Caco-2 (cell line): ENCODE data around the gene SIM2. TPM values are rescaled to one million over a fixed set of nuclear protein-coding genes. Genes with fewer than 3 reads are reported as not detected.

Experiments used
- BruUV-seq: library from RNA; stranded (reverse); fragments of 400-500 nt; replicated peaks from 2 replicates; lab custom pipeline; 2021; lab: Mats Ljungman, UMichigan
- CTCF ChIA-PET: fragments of 300-600 bp; sonication (Branson Sonifier 250); formaldehyde crosslinking; loops from one replicate; lab custom pipeline; 2022; ENCODE audit warnings: antibody characterized with exemption; lab: Charles Lee
- POLR2A ChIA-PET: fragments of 300-600 bp; sonication (Branson Sonifier 250); formaldehyde crosslinking; loops from one replicate; lab custom pipeline; 2022; ENCODE audit warnings: antibody characterized with exemption; lab: Charles Lee
- DNase-seq, 2 experiments: peaks; one replicate each; pipeline versions ENCODE4 v3.0.0 to v3.0.0-alpha.2; 2020 to 2022
- H3K27me3 ChIP-seq: replicated peaks from 2 replicates; pipeline ENCODE4 v1.6.0; 2011; ENCODE audit warnings: low read length; ENCODE audit not compliant: control insufficient read depth, insufficient read depth
- H3K36me3 ChIP-seq: 2 replicates; pipeline ENCODE4 v1.5.1; 2011; ENCODE audit warnings: low read length; ENCODE audit not compliant: control insufficient read depth, insufficient read depth
- H3K4me1 ChIP-seq: fragments of 250-450 bp; sonication (Bioruptor Pico); 2 replicates; pipeline ENCODE4 v1.5.1; 2020; ENCODE audit warnings: mild to moderate bottlenecking
- H3K4me3 ChIP-seq: 2 replicates; pipeline ENCODE4 v1.5.1; 2011; ENCODE audit warnings: low read depth, mild to moderate bottlenecking, control low read depth, low read length
- H3K9me3 ChIP-seq: fragments of 250-450 bp; sonication (Bioruptor Pico); 2 replicates; pipeline ENCODE4 v1.5.1; 2020; ENCODE audit warnings: mild to moderate bottlenecking, moderate library complexity
- H3K27ac Mint-ChIP-seq: one replicate; pipeline ENCODE4 v1.8.0; 2022; ENCODE audit warnings: mixed read lengths; ENCODE audit not compliant: unreplicated experiment
- H3K27me3 Mint-ChIP-seq: one replicate; pipeline ENCODE4 v1.8.0; 2022; ENCODE audit warnings: mixed read lengths; ENCODE audit not compliant: insufficient read depth, unreplicated experiment
- H3K36me3 Mint-ChIP-seq: one replicate; pipeline ENCODE4 v1.8.0; 2022; ENCODE audit warnings: mild to moderate bottlenecking, mixed read lengths; ENCODE audit not compliant: insufficient read depth, unreplicated experiment
- H3K4me1 Mint-ChIP-seq: one replicate; pipeline ENCODE4 v1.8.0; 2022; ENCODE audit warnings: low read depth, mixed read lengths; ENCODE audit not compliant: unreplicated experiment
- H3K4me3 Mint-ChIP-seq: one replicate; pipeline ENCODE4 v1.8.0; 2022; ENCODE audit warnings: mild to moderate bottlenecking, moderate library complexity, mixed read lengths; ENCODE audit not compliant: unreplicated experiment
- H3K9me3 Mint-ChIP-seq: one replicate; pipeline ENCODE4 v1.8.0; 2022; ENCODE audit warnings: mixed read lengths; ENCODE audit not compliant: unreplicated experiment
- CTCF ChIP-seq, 2 experiments: fragments of 200-600 bp in 1 of 2; IDR thresholded peaks; 1 replicate in 1 of 2; 2 replicates in 1 of 2; pipeline versions ENCODE4 v1.5.1 to v1.8.0; 2011 to 2022; ENCODE audit warnings: antibody characterized with exemption in 1 of 2, control low read depth in 1 of 2, inconsistent platforms in 1 of 2, low read depth in 1 of 2, low read length in 1 of 2, mild to moderate bottlenecking in 1 of 2, moderate library complexity in 1 of 2; ENCODE audit not compliant: insufficient read depth in 1 of 2, severe bottlenecking in 1 of 2, unreplicated experiment in 1 of 2
- intact Hi-C: fragments of 100-400 bp; cut with micrococcal nuclease; formaldehyde crosslinking; loops from one replicate; pipeline ENCODE4 v1.10.0; 2022; ENCODE audit not compliant: unreplicated experiment
- total RNA-seq: library from RNA; stranded (reverse); gene quantifications from 2 replicates; pipeline ENCODE4 v1.2.3, GENCODE V29; 2022

The SIM2 gene
- total RNA-seq, 1 experiment from 2014 or later = 9.4 TPM

GRCh38 chr21:36744560-36745231 is 45.8 kb downstream of the SIM2 start:
- CTCF ChIA-PET = no interaction called here

GRCh38 chr21:36745459-36745858 is 46.5 kb downstream of the SIM2 start:
- no peaks in the 10 kb centered on the region; the same call in 1 of the 2 replicates for H3K36me3 ChIP-seq
- H3K4me3 Mint-ChIP-seq = no peak overlapping the region
- H3K4me1 Mint-ChIP-seq = peaks cover 9% of the 10 kb centered on the region
- no peaks in the 10 kb centered on the region for H3K9me3 ChIP-seq
- H3K27me3 ChIP-seq = no peaks in the 10 kb centered on the region
- no TSS peak for BruUV-seq
- no peak for TF ChIP-seq CTCF (IDR thresholded peaks at IDR 0.05; ENCODE audit: insufficient read depth in 1 of 2, low read depth in 1 of 2, low read length in 1 of 2, severe bottlenecking in 1 of 2, unreplicated experiment in 1 of 2)
- ChIA-PET POLR2A (no interaction called here), CTCF (interaction anchor here (1.1 kb wide), 1 partner anchor 8 kb away, joined by 3 read pairs; no protein-coding TSS in a partner anchor)
- H3K4me3 ChIP-seq = no peak overlapping the region
- no peak for DNase-seq
- no peak overlapping the region for H3K27ac Mint-ChIP-seq
- intact Hi-C loops = loop anchor here (5.0 kb wide), 1 partner anchor 103 kb away; no protein-coding TSS in a partner anchor
- H3K9me3 Mint-ChIP-seq = no peaks in the 10 kb centered on the region
- peaks cover 25% of the 10 kb centered on the region for H3K36me3 Mint-ChIP-seq
- H3K27me3 Mint-ChIP-seq = no peaks in the 10 kb centered on the region
- peaks cover 25% of the 10 kb centered on the region for H3K4me1 ChIP-seq

More at GRCh38 chr21:36744560-36745231, 45.8 kb downstream of the SIM2 start:
- H3K36me3 Mint-ChIP-seq = peaks cover 19% of the 10 kb centered on the region
- H3K27me3 Mint-ChIP-seq = no peaks in the 10 kb centered on the region
- Histone ChIP-seq H3K9me3 (no peaks in the 10 kb centered on the region), H3K36me3 (no peaks in the 10 kb centered on the region; the same call in 1 of the 2 replicates), H3K27me3 (no peaks in the 10 kb centered on the region), H3K4me3 (no peak overlapping the region), H3K4me1 (peaks cover 17% of the 10 kb centered on the region)
- TF ChIP-seq CTCF (IDR thresholded peaks at IDR 0.05; ENCODE audit: insufficient read depth in 1 of 2, low read depth in 1 of 2, low read length in 1 of 2, severe bottlenecking in 1 of 2, unreplicated experiment in 1 of 2) = no peak
- POLR2A ChIA-PET = no interaction called here
- H3K4me1 Mint-ChIP-seq = peaks cover 1% of the 10 kb centered on the region
- H3K27ac Mint-ChIP-seq = no peak overlapping the region
- BruUV-seq = no TSS peak
- H3K4me3 Mint-ChIP-seq = no peak overlapping the region
- intact Hi-C loops = loop anchor here (5.0 kb wide), 1 partner anchor 102 kb away; no protein-coding TSS in a partner anchor
- DNase-seq = no peak
- no peaks in the 10 kb centered on the region for H3K9me3 Mint-ChIP-seq

GRCh38 chr21:36747041-36747814 is 48.3 kb downstream of the SIM2 start:
- peaks cover 31% of the 10 kb centered on the region for H3K4me1 ChIP-seq
- ChIA-PET CTCF (interaction anchor here (0.5 to 1.8 kb wide), 3 partner anchors 107 to 716 kb away, joined by 3 to 8 read pairs (median 3); no protein-coding TSS in a partner anchor), POLR2A (interaction anchor here (0.6 kb wide), 1 partner anchor 474 kb away, joined by 4 read pairs; no protein-coding TSS in a partner anchor)
- intact Hi-C loops = loop anchor here (2.0 to 5.0 kb wide), 2 partner anchors 48 to 105 kb away; partner anchors contain the start of gene SIM2
- Mint-ChIP-seq H3K4me1 (peaks cover 11% of the 10 kb centered on the region), H3K27me3 (no peaks in the 10 kb centered on the region), H3K27ac (peak overlapping the region; percentile 88), H3K9me3 (no peaks in the 10 kb centered on the region), H3K4me3 (peak overlapping the region; percentile 76), H3K36me3 (peaks cover 25% of the 10 kb centered on the region)
- no peak for TF ChIP-seq CTCF (IDR thresholded peaks at IDR 0.05; ENCODE audit: insufficient read depth in 1 of 2, low read depth in 1 of 2, low read length in 1 of 2, severe bottlenecking in 1 of 2, unreplicated experiment in 1 of 2)
- H3K27me3 ChIP-seq = no peaks in the 10 kb centered on the region
- BruUV-seq = no TSS peak
- DNase-seq = peak; percentile 16 to 42
- peak overlapping the region; percentile 37 for H3K4me3 ChIP-seq
- no peaks in the 10 kb centered on the region; the same call in 1 of the 2 replicates for H3K36me3 ChIP-seq
- H3K9me3 ChIP-seq = no peaks in the 10 kb centered on the region
